HG03460 (cell line): ENCODE measurements around the gene BCAP31.
"Not testable (repeated sequence)": the region's sequence is repeated elsewhere in the genome, so short reads cannot be mapped to it uniquely, and the experiment has no call there.

ENCODE experiments used
- ATAC-seq: cut with Tn5 transposase; IDR thresholded peaks from one replicate; pipeline ENCODE4 v1.9.1; 2021; ENCODE audit not compliant: unreplicated experiment

The BCAP31 gene

GRCh38 chrX:153696538-153696937 is 27.6 kb downstream of the BCAP31 start:
- not testable (repeated sequence) for ATAC-seq

DNA sequence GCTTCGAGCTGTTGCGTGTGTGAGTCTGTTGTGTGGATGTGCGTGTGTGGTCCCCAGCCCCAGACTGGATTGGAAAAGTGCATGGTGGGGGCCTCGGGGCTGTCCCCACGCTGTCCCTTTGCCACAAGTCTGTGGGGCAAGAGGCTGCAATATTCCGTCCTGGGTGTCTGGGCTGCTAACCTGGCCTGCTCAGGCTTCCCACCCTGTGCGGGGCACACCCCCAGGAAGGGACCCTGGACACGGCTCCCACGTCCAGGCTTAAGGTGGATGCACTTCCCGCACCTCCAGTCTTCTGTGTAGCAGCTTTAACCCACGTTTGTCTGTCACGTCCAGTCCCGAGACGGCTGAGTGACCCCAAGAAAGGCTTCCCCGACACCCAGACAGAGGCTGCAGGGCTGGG is 28.1 kb downstream of the BCAP31 start:
- no peak for ATAC-seq

GRCh38 chrX:153694687-153695270 is 29.4 kb downstream of the BCAP31 start:
- no peak for ATAC-seq

DNA sequence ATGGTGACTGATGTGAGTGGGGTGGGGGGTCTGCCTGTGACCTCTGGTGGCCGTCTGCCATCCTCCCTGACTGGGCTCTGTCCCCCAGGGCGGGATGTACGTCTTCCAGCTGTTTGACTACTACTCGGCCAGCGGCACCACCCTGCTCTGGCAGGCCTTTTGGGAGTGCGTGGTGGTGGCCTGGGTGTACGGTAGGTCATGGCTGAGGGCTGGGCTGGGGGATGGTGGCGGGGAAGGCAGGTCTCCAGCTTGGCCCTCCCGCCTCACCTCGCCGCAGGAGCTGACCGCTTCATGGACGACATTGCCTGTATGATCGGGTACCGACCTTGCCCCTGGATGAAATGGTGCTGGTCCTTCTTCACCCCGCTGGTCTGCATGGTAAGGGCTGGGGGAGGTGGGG is 29.9 kb downstream of the BCAP31 start:
- not testable (repeated sequence) for ATAC-seq

DNA sequence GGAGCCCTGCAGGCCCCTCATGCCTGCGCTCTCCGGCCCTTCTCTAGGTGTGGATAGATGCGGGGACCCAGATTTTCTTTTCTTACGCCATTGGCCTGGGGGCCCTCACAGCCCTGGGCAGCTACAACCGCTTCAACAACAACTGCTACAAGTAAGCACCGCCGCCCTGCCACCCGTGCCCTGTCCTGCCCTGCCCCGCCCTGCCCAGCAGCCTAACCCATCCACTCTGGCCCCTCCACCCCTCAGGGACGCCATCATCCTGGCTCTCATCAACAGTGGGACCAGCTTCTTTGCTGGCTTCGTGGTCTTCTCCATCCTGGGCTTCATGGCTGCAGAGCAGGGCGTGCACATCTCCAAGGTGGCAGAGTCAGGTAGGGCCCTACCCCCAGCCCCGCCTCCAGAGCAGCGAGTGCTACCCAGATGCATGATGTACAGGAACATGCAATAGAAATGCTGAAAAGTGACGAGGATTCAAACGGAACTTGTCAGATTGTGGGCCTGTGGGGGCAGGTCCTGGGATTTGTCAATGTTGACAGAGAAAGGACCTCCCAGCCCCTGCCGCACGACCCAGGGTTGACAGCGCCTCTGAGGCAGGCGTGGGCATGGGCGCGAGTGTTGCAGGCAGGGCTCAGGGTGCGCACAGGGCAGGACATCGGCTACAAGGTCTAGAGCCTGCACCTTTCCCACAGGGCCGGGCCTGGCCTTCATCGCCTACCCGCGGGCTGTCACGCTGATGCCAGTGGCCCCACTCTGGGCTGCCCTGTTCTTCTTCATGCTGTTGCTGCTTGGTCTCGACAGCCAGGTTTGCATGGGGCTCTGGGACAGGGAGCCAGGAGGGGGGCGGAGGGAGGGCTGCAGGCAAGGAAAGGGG is 30.7 kb downstream of the BCAP31 start:
- ATAC-seq, result no peak

GRCh38 chrX:153692611-153693156 is 31.5 kb downstream of the BCAP31 start:
- no peak for ATAC-seq

DNA sequence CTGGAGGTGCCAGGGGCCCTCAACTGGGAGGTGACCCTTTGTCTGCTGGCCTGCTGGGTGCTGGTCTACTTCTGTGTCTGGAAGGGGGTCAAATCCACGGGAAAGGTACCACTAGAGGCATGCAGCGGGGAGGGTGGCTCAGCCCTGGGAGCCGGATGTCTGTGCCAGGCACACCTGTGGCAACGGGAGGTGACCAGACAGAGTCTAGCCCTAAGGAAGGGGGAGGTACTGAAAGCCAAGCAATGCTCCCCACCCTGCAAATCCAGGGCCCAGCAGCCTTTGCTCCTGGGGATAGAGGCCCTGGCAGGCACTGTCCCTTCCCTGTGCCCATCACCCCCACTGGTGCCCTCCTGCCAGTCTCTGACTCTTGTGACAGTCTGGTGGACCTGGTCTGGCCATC is 32.2 kb downstream of the BCAP31 start:
- no peak for ATAC-seq

- ATAC-seq, result not testable (repeated sequence)
Observed at GRCh38 chrX:153691032-153691827, 33.0 kb downstream of the BCAP31 start.

DNA sequence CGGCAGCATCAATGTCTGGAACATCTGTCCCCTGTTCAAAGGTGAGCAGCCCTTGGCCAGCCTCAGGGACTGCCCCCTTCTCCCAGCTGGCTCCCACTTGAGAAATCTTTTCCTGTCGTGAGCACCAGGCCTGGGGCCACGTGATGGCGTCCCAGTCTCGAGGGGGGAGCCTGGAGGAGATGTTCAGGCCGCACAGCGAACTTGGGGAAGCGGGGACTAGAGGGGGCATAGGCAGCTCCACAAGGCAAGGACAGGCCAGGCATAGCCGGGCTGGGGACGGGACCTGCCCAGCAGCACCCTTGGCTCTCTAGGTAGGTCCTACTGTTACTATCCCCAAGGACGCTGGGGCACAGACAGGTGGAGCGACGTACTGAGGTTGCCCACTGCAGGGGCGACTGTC is 33.7 kb downstream of the BCAP31 start:
- no peak for ATAC-seq

- no peak for ATAC-seq
Observed at GRCh38 chrX:153689654-153690465, 34.3 kb downstream of the BCAP31 start.

DNA sequence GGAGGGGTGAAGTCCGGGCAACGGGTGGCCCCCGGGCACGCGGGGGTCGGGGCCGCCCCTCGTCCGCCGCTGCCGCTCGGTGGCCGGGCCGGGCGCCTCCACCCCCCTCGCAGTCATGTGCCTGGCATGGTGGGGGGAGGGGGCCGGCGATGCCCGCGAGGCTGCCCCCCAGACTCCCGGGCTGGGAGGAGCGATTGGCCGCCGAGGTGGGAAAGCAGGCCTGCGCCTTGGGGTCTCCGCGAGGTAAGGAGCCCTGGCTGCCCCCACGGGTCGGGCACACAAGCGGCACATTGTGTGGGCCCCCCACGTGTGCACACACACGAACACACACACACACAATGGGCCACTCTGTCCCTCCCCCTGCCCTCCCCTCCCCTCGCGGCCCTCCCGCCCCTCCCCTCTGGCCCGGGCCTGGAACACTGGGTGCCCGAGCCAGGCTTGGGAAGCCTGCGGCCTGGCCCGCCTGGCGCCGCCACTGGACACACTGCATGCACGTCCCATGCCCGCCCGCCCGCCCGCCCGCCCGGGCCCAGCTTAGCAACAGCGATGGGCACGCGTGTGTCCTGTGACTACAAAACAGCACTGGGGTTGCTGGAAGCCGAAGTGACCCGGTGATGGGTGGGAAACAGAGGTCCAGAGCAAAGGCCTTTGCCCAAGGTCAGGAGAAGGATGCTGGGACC is 35.1 kb downstream of the BCAP31 start:
- no peak for ATAC-seq

DNA sequence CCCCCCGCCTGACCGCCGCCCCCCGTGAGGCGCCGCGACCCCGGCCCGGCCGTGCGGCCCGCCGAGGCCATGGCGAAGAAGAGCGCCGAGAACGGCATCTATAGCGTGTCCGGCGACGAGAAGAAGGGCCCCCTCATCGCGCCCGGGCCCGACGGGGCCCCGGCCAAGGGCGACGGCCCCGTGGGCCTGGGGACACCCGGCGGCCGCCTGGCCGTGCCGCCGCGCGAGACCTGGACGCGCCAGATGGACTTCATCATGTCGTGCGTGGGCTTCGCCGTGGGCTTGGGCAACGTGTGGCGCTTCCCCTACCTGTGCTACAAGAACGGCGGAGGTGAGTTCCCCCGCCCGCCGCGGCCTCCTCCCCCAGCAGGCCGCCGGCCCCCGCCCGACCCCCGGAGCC is 35.7 kb downstream of the BCAP31 start:
- ATAC-seq, result no peak

DNA sequence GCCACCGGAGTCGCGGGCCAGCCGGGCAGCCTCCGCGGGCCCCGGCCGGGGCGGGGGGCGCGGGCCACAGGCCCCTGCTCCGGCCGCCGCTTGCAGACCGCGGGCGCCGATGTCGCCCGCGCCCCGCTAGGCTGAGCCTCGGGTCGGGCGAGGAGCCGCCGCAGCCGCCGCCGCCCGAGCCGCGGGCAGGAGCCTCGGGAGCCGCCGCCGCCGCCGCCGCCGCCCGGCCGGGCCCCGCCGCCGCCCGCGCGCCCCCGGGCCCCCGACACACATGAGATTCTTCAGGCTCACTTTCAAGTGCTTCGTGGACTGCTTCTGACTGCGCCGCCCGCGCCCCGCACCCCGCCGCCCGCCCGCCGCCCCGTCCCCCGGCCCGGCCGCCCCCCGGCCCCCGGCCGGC is 36.1 kb downstream of the BCAP31 start:
- no peak for ATAC-seq

DNA sequence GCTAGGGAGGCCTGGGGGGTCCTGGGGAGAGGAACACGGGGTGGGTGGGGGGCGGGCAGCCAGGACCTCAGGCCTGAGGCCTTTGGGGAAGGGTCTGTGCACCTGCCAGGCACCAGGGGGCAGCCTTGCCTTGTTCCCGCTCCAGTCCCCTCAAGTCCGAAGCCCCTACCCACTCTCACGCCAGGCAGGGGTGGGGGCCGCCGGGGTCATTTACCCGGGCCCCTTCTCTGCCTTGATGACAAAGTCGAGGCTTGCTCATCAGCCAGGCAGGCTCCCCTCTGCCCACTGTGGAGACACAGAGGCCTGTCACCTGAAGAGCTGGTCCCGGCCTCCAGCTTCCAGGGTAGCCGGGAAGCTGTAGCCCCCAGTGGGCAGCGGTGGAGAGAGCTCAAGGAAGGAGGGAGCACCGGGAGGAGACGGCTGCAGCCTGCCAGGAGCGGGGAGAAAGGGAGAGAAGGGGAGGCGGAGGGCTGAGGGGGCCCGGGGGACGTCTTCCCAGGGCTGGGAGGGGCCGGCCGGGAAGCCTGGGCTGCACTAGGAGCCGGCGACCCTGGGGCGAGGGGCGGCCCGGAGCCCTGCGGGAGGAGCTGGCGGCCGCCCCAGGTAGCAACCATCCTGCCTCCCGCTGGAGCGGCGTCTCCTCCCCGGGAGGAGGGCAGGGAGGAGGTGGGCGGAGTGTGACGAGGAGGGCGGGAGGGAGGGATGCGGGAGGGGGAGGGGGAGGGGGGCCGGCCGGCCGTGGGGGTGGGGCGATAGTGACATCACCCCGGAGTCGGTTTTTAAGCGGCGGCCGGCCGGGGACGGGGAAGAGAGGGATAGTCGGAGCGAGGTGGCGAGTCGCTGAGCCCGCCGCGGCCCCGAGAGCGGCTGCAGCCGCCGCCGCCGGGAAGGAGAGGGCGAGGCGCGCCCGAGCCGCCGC is 36.8 kb downstream of the BCAP31 start, which contains the start of gene SLC6A8:
TSS of gene SLC6A8 (plus strand) at position 806 of the 919 bp plus-strand sequence. CDS start 649 bp downstream, outside the sequence.
- ATAC-seq, result no peak

GRCh38 chrX:153686711-153687110 is 37.5 kb downstream of the BCAP31 start:
- ATAC-seq, result no peak

- ATAC-seq, result no peak
Observed at GRCh38 chrX:153685751-153686696, 38.2 kb downstream of the BCAP31 start.

GRCh38 chrX:153685156-153685536 is 39.0 kb downstream of the BCAP31 start:
- no peak for ATAC-seq
